ENCODE results near the gene SLC37A2. TPM values are rescaled to one million over a fixed set of nuclear protein-coding genes. Genes with fewer than 3 reads are reported as not detected.
"Not testable (repeated sequence)": the region's sequence is repeated elsewhere in the genome, so short reads cannot be mapped to it uniquely, and the experiment has no call there.

Gene SLC37A2
- total and polyA plus RNA-seq, 8 donors = 2.2 to 42.5 (median 3.2) TPM

DNA sequence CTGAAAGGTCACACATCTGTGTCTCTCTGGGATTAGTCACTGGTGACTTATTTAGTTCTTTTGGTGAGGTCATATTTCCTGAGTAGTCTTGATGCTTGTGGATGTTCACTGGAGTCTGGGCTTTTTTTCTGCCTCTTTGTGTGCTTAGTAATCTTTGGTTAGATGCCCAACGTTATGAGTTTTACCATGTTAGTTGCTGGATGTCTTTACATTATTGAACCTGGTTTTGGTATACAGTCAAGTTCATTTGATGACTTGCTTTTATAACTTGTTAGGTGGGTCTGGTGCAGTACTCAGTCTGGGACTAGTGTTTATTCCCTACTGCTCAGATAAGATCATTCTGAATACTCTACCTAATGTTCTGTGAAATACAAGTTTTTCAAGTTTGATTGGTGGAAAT lies 26.2 kb upstream of the SLC37A2 start:
- TF ChIP-seq, protein P1, sequence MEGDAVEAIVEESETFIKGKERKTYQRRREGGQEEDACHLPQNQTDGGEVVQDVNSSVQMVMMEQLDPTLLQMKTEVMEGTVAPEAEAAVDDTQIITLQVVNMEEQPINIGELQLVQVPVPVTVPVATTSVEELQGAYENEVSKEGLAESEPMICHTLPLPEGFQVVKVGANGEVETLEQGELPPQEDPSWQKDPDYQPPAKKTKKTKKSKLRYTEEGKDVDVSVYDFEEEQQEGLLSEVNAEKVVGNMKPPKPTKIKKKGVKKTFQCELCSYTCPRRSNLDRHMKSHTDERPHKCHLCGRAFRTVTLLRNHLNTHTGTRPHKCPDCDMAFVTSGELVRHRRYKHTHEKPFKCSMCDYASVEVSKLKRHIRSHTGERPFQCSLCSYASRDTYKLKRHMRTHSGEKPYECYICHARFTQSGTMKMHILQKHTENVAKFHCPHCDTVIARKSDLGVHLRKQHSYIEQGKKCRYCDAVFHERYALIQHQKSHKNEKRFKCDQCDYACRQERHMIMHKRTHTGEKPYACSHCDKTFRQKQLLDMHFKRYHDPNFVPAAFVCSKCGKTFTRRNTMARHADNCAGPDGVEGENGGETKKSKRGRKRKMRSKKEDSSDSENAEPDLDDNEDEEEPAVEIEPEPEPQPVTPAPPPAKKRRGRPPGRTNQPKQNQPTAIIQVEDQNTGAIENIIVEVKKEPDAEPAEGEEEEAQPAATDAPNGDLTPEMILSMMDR (IDR thresholded peaks at IDR 0.05) = no peak
- Histone ChIP-seq H3K27me3 (no peaks in the 10 kb centered on the region), H3K9me3 (peaks cover 0 to 16% of the 10 kb centered on the region in 2 donors), H3K4me1 (no peaks in the 10 kb centered on the region), H3K4me3 (no peak overlapping the region), H3K36me3 (peaks cover 0 to 8% of the 10 kb centered on the region in 2 donors), H3K27ac (no peak overlapping the region)
- intact Hi-C loops (cut with DNase I) = no loop called here
- ATAC-seq = no peak
- DNase-seq = no peak

GRCh38 chr11:125049164-125049792 lies 13.8 kb upstream of the SLC37A2 start:
- ATAC-seq (no peak), DNase-seq (no peak)
- intact Hi-C loops (cut with DNase I) = no loop called here
- TF ChIP-seq, protein P1 (IDR thresholded peaks at IDR 0.05) = no peak
- H3K4me3 ChIP-seq = no peak overlapping the region
- no peaks in the 10 kb centered on the region for H3K27me3 ChIP-seq
- H3K36me3 ChIP-seq = no peaks in the 10 kb centered on the region
- H3K9me3 ChIP-seq = peaks cover 0 to 10% of the 10 kb centered on the region in 2 donors
- no peaks in the 10 kb centered on the region for H3K4me1 ChIP-seq
- H3K27ac ChIP-seq = no peak overlapping the region

DNA sequence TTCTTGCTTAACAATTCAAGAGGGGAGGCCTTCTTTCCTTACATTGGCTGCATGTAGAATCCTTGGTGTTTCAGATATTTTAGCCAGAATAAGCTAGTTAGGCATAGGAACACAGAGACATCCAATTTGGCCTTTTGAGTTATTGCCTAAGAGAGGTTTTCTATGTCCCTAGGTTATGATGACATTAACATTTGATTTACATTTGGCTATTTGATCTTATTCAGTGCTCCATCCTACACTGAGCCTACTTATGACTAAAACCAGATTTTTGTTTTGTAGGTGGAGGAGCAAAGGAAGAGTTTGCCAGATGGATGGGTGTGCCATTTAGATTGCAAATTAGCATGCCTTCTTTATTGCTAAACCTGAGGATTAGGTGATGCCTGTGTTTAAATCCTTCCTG lies 11.1 kb upstream of the SLC37A2 start:
- Histone ChIP-seq H3K36me3 (no peaks in the 10 kb centered on the region), H3K4me1 (no peaks in the 10 kb centered on the region), H3K4me3 (no peak overlapping the region), H3K9me3 (no peaks in the 10 kb centered on the region), H3K27me3 (no peaks in the 10 kb centered on the region), H3K27ac (no peak overlapping the region)
- TF ChIP-seq, protein P1 (IDR thresholded peaks at IDR 0.05) = no peak
- ATAC-seq (no peak), DNase-seq (no peak)
- intact Hi-C loops (cut with DNase I) = no loop called here

DNA sequence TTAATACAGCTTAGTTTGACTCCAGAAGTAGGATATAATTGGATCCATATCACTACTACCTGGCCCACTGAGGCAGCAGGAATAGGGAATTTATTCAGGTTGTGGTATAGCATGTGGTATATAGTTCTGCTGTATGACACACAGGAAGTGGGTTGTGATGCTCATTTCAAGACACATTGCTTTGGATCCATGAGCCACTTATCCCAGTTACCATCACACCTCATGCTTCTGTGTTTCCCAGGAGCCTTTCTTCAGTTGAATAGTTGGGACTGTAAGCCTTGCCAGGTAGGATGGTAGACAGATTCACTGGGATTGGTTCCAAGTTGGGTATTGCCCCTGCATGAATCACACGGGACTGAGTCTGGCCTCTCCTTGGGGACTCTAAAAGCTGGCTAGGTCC lies 9.9 kb upstream of the SLC37A2 start:
- no peak overlapping the region for H3K27ac ChIP-seq
- no peaks in the 10 kb centered on the region for H3K4me1 ChIP-seq
- H3K27me3 ChIP-seq = no peaks in the 10 kb centered on the region
- TF ChIP-seq, protein P1 (IDR thresholded peaks at IDR 0.05) = no peak
- DNase-seq = no peak
- no peak for ATAC-seq
- H3K36me3 ChIP-seq = no peaks in the 10 kb centered on the region
- no peaks in the 10 kb centered on the region for H3K9me3 ChIP-seq
- intact Hi-C loops (cut with DNase I) = no loop called here
- H3K4me3 ChIP-seq = no peak overlapping the region

DNA sequence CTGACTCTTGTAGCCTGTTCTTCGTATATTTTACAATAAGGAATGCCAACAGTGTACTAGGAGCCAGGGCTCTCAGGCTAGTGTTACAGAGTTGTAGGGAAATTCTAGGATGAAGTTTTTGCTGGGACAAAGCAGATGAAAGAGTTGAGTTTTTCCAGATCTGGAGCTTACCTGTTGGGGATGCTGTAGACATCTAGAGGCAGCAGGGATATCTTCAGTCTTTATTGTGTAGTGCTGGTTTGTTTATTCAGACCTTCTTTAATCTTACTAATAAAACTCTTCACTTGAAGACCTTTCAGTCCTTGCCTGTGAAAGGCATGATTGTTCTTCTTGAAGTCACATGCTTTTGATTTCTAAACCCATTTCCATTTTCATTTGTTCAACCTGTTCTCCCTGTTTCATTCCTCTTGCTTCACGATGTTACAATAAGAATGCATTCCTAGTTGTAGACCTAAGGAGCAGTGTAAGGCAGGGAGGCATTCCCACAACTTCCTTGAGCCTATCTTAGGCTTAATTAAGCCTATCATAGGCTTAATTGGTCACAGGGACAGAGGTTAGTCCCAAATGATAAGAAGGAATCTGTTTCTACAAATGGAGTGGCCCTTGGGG lies 7.9 kb upstream of the SLC37A2 start:
- Histone ChIP-seq H3K4me1 (no peaks in the 10 kb centered on the region), H3K27me3 (no peaks in the 10 kb centered on the region), H3K9me3 (no peaks in the 10 kb centered on the region), H3K4me3 (no peak overlapping the region), H3K36me3 (no peaks in the 10 kb centered on the region), H3K27ac (no peak overlapping the region)
- DNase-seq (no peak), ATAC-seq (no peak)
- intact Hi-C loops (cut with DNase I) = no loop called here
- TF ChIP-seq, protein P1 (IDR thresholded peaks at IDR 0.05) = no peak

DNA sequence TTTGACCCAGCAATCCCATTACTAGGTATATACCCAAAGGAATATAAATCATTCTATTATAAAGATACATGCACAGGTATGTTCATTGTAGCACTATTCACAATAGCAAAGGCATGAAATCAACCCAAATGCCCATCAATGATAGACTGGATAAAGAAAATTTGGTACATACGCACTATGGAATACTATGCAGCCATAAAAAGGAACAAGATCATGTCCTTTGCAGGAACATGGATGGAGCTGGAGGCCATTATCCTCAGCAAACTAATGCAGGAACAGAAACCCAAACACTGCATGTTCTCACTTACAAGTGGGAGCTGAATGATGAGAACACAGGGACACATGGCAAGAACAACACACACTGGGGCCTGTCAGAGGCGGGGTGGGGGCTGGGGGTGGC lies 7.0 kb upstream of the SLC37A2 start:
- ATAC-seq; H3K4me1 ChIP-seq; H3K27me3 ChIP-seq; H3K4me3 ChIP-seq; DNase-seq; H3K27ac ChIP-seq; H3K9me3 ChIP-seq; H3K36me3 ChIP-seq; intact Hi-C loops (cut with DNase I): not testable (repeated sequence)

Data from left lung (tissue), 10 donors.